Measurements from ENCODE around the gene ZBTB40.

Gene ZBTB40

DNA sequence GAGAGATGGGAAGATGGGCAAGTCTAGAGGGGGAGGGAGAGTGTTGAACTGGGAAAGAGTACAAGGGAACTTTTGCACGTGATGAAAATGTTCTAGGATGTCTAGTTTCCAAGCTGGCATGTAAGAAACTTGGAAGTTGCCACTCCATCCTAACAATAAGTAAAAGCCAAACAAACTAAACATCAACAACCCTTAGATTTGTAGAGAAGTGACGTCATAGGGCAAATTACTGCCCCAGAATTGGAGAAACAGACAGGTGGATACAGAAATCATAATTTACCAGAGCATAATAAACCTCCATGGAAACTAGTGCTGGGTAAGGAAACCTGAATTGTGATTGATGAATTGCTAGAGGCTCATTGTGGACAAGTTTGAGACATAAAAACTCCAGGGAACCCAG, 14.7 kb upstream of the ZBTB40 start:
- DNase-seq, result no peak

DNA sequence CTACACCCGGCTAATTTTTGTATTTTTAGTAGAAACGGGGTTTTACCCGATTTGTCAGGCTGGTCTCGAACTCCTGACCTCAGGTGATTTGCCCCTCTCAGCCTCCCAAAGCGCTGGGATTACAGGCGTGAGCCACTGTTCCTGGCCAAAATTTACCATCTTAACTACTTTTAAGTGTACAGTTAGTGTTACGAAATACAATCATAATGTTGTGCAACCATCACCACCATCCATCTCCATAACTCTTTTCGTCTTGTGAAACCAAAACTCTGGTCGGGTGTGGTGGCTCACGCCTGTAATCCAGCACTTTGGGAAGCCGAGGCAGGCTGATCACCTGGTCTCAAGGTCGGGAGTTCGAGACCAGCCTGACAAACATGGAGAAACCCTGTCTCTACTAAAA, 14.1 kb upstream of the ZBTB40 start:
- no peak for DNase-seq

DNA sequence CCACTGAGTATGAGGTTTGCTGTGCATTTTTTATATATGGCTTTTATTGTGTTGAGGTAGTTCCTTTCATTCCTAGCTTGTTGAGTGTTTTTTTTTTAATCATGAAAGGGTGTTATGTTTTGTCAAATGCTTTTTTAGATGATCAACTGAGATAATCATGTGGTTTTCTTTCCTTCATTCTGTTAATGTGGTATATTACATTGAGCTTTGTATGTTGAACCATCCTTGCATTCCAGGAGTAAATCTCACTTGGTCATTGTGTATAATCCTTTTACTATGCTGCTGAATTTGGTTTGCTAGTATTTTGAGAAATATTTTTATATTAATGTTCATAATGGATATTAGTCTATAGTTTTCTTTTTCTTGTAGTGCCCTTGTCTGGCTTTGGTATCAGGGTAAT, 11.1 kb upstream of the ZBTB40 start:
- no peak for DNase-seq

DNA sequence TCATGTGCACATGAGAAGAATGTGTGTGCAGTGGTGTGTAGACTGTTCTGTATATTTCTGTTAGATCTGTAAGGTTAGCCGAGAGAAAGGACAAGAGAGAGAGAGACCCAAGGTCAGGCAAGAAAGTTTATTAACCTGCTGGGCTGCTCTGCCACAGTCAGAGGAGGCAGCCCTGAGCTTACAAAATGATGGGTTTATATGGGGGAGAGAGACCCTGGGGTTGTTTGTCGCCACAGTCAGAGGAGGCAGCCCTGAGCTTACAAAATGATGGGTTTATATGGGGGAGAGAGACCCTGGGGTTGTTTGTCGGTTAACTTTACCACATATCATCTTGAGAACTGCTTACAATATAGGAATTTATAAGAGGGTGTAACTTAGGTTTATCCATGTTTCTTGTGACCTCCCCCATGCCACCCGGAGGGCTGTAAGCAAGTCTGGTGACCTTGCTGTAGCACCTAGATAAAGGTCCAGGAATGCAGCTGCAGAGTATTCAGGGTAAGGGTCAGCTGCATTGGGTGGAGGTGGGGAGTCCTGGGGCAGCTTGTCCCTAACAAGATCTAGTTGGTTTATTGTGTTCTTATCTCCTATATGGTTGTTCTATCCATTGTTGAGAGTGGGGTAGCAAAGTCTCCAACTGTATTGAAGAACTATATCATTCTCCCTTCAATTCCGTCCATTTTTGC, 9.3 kb upstream of the ZBTB40 start:
- no peak for DNase-seq

DNA sequence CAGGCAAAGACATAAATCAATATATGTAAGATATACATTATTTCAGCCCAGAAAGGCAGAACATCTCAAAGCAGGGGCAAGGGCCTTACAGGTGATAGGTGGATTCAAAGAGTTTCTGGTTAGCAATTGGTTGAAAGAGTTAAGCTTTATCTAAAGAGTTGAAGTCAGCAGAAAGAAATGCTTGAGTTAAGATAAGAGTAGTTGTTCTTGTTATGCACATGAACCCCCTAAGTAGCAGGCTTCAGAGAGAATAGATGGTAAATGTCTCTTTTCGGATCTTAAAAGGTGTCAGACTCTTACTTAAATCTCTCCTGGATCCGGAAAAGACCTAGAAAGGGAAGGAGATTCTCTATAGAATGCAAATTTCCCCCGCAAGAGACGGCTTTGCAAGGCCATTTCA, 8.3 kb upstream of the ZBTB40 start:
- no peak for DNase-seq

DNA sequence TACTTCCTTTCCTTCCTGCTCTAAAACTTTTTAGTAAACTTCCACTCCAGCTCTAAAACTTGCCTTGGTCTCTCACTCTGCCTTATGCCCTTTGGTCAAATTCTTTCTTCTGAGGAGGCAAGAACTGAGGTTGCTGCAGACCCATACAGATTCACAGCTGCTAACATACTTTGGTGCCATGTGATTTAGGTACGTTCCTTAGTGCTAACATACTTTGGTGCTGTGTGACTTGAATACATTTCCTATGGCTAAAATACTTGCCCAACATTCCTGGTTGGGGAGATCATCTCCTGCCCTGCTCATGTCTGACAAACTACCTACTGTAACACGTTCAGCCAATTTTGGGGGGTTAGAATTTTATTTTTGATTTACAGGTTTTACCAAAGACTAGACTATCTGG, 6.8 kb upstream of the ZBTB40 start:
- no peak for DNase-seq

DNA sequence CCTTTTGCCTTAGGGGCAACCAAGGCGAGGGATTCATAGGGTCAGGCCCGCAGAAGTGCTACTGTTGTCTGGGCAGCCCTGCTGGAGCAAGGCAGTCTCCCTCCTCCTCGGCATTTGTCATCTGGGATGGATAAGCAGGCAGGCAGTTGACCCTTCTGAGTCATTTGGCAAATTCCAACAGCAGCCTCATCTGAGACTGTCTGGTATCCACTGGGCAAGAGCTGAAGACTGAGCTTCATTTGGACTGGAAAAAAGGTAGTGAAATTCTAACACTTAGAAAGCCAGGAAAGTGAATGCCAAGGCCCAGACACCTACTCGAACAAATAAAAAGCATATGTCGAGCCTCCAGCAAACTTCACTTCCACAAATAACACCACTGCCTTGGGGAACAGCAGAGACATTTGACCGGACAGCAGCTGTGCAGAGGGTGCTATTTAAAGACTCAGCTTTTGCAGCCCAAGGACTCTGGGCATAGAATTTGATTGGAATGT, 4.0 kb upstream of the ZBTB40 start:
- DNase-seq, result no peak

DNA sequence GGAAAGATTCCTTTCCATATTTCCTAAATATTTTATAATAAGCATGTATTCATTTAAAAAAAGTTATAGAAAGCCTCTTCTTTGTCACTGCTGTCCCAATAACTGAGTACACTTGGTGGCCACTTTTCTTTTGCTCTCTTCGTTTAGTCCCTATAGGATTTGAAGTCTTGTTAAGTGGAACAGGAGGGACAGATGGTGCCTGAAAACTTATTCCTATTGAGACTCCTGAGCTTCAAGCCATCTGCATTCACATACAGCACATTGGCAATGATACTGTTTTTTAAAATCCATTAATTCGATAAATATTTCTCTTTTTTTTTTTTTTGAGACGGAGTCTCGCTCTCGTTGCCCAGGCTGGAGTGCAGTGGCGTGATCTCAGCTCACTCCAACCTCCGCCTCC, 2.0 kb upstream of the ZBTB40 start:
- DNase-seq, result no peak

DNA sequence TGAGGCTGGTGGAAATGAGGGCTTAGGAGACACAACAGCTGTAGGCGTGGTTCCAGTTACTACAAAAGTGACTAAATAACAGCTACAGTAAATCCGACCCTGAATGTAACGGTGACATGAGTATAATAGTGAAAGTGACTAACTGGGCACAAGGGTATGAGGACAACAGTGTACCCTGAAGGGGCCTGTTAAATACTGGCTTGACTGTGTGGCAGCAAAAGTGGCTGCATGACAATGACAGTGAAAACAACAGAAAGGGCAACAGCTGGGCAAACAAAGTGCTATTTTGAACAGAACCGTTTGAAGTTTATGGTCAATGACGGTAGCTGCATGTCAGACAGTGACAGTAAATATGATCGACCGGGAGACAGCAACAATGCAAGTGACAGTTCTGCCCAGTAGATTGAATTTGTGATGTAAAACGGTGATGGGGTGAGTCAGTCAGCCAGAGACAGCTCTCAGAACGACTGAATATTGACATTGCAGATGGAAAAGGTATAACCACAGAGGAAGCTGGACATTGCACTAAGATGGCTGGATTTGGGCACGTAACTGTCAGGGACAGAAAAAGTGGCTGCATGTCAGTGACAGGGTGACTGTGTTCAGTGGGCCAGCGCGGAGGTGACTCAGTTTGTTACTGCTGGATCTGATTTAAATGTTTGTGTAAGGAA, 1.2 kb upstream of the ZBTB40 start:
- DNase-seq, result no peak

DNA sequence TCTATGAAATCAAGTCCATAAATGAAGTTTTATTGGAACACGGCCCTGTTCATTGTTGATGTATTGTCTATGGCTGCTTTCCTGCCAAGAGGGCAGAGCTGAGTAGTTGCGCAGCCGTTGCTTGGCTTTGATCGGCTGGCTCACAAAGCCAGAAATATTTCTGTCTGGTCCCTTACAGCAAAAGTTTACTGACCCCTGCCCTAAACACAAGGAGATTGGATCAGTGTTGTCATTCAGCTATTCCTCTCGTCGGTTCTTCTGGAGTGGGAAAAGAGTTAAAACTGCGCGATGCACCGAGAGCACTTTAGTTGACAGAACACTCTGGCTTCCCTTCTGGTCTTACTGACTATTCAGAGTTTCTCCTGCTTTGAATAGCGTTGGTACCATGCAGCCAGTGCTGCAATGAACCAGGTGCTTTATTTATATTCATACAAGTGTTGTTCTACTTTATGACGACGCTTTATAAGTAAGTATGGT, 868 bp downstream of the ZBTB40 start:
- no peak for DNase-seq

DNA sequence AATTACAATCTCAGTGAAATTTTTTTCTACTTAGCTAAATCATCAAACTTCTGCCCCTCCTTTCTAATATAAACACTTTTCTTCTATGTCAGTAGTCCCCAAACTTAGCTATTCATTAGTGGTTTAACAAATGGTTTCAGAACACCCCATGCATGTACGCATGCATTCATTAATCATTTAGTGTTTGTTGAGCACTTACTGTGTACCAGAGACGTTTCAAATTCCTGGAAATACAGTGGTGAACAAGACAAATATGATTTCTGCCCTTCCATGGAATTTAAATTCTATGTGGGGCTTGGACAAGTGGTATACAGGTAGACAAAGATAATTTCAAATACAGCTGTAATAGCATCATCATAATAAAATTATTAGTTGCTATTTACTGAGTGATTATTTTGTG, 1.5 kb downstream of the ZBTB40 start:
- DNase-seq, result no peak

DNA sequence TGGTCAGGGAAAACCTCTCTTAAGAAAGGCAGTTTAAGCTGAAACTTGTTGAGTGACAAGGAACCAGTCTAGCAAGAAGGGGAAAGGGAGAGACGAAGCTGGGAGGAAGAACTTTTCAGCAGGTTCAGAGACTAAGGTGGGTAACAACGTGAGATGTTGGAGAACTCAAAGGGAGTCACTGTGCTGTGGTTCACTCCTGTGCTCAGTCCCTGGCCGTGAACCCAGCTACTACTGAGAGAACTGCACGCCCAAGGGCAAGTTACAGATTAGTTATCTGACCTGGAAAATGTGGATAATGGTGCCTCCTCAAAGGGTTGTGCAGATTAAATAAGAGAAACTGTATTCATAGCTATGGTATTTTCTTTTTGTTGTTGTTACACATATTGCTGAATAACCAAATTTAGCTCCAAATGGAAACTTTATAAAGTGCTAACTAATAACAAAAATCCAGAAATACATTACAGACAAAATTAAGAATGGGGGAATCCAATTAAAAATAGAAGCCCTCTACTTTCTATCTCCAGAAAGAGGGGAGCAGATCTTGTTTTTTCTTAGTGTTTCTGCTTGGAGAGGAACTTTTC, 2.9 kb downstream of the ZBTB40 start:
- DNase-seq, result no peak

DNA sequence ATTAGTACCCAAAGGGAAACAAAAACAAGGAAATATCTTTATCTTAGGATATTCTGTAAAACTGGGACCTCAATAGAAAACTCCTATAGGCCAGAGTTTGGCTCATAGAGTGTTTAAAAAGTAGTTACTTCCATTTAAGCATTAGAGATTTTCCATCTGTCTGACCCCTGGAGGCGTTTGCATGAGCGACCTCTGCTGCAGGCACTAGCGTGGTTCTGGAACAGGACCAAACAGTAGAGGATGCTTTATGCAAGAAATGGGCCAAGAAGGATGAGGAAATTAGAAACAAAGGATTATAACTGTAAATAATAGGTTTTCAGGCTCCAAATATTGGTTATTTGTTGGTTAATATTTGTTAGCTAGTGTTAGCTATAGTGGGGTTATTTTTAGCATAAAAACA, 5.7 kb downstream of the ZBTB40 start:
- DNase-seq, result no peak

DNA sequence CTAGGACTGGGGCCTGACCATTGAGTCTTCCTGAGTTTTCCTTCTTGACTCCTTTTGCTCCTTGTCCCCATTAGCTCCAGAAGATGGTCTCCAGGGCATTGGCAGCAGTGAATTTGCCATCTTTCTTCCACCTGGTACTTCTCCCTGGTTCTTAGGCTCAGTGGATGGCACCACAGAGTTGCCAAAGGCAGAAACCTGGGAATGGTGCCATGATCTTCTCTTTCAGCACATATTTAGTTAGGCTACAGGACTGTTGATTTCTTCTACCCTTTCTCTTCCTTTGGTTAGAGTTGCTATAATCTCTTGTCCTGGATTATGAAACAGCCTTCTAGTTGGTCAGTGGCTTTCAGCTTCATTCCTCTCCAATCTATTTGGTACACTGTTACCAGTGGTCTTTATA, 6.2 kb downstream of the ZBTB40 start:
- no peak for DNase-seq

DNA sequence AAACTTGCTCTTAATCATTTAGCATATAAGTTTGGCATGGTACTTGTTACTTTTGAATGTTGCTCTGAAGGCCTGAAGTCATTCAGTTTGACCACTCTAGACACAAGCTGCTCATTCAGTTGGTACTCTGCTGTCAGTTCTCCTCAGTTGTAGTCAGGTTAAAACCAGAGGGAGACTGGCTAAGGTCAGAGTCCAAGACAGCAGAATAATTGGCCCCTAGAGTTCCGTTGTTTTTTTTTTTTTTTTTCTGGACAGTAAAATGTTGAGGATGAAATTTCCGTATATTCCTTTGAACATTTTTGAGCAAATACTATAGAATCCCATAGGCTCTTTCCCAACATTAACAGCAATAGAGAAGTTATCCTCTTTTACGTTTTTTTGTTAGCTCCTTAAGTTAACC, 9.4 kb downstream of the ZBTB40 start:
- DNase-seq, result no peak

DNA sequence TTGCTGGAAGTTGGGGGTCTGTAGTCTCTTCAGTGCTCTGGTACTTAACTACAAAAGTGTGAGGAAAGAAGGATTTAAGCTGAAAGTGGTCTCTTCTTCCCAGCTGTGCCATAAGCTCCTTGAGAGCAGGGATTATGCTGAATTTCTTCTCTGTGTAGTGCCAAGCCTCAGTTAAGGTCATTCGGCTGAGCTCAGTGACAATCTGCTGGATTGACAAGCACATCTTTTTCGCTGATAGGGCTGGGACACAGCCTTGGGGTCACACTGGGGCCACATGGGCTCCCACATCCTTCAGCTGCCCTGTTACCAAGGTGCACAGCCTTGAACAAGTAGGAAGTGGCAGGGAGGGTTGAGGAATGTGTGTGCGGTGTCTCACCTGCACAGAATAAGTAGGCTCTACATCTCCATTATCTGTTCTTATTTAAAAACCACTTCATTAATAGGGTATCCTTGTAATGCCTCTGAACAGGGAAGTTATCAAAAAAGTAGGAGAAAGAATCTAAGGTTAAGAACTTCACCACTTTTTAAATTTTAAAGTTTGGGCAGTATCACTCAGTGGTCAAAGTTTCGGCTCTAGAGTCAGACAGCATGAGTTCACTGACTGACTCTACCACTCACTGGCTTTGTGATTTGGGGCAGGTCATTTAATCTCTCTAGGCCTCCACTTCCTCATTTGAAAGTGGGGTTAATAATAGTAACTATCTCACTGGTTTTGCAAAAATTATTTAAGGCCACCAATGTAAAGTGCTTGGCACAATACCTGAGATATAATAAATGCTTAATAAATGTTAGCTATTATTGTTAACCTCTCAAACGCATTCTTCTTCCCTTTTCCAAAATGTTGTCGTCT, 10.3 kb downstream of the ZBTB40 start:
- DNase-seq, result no peak

DNA sequence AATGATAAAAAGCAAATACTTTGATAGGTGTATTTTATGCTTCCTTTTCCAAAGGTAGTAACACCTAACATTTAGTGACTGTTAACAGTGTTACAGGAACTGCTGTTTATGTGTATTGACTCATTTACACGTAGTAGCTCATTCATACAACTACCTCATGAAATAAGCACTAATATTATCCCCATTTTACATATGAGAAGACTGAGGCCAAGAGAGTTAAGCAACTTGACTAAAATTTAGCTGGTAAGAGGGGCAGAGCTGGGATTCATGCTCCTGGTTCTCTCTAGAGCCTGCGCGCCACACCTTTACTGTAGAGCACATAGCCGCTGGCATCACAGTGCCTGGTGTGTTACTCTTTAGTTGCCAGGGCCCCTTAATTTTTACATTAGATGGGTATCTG, 11.3 kb downstream of the ZBTB40 start:
- DNase-seq, result no peak

DNA sequence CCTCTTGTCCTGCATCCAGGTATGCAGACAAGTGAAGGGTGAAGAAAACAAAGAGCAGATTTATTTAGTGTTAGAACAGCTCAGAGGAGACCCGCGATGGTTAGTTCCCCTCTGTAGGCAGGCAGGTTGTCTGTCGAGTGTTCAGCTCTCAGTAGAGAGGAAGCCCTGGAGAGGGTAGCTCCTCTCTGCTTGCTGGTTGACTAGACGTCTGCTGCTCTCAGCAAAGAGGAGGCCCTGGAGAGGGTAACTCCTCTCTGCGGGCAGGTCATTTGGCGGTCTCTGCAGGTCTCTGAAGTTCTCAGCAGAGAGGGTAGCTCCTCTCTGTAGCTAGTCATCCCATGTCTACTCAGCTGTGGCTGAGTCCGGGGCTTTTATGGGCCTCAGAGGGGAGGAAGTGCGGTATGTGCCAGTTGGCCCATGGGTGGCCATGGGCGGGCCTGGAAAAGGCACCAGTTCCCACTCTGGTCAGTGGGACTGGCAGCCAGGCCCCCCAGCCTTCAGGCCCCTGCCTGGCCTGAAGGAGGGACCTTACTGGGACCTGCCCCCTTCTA, 13.4 kb downstream of the ZBTB40 start:
- DNase-seq, result no peak

DNA sequence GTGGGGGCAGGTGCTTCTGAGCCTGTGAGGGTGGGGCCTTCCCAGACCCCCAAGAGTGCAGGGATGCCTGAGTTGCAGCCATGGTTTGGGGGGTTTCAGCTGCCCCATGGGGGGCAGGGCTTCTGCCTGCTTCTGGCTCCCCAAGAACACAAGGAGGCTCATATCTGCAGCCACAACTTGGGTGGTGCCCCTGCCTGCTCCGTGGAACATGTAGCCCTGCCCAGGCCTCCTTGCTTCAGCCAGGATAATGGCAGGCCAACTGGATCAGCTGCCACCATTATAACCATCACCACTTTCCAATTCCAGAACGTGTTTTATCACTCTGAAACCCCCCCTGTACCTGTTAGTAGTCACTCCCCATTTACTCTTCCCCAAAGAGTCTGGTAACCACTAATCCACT, 14.0 kb downstream of the ZBTB40 start:
- DNase-seq, result no peak

DNA sequence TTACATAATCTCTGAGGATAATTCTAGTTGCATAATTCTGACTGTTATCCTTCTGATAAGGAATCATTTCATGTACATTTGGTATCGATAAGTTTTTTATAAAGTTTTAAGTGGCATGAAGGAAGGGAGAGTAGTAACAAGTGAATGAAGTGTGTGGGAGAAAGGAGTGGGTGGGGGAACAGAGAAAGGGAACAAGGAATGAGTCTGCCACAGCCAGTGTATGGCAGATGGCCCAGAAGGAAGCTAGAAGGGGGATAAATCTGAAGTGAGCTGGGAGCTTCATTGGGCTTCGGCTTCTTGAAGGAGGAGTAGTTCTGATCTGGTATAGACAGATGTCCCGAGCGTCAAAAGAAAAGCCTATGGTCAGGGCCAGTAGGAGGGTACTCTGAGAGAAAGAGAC, 18.6 kb downstream of the ZBTB40 start:
- DNase-seq, result no peak

DNA sequence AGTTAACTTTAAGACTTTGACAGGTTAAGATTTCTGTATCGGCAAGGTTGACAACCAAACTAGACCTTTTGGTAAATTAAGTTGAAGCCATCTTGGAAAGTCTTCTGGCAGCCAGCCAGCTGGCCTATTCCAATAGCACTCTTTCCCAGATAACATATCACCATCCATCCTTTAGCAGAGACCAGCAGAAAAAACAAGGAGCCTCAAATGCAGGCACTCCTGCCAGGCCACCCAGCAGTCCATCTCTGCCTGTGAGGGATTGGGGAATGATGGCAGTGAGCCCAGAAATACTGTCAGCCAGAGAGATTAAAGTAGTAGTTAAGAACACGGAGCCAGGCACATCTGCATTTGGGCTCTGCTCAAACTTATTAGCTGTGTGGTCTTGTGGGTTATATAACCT, 19.4 kb downstream of the ZBTB40 start:
- no peak for DNase-seq

DNA sequence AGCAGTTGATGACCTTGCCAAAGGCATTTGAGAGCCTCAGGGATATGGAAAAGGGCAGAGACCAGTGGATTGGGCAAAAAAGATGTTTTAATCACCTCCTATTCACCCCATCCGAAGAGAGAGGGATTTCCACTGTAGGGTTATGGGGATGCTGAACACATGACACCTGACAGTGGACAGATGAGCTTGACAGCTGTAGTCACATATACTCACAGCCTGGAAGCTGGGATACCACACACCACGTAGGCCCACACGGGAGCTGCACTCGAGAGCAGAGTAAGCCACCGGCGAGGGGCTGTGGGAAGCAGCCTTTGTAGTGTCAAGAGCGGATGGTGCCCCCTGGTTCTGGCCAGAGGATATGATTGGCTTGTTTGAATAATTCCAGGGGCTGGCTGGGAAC, 20.0 kb downstream of the ZBTB40 start:
- DNase-seq, result no peak

DNA sequence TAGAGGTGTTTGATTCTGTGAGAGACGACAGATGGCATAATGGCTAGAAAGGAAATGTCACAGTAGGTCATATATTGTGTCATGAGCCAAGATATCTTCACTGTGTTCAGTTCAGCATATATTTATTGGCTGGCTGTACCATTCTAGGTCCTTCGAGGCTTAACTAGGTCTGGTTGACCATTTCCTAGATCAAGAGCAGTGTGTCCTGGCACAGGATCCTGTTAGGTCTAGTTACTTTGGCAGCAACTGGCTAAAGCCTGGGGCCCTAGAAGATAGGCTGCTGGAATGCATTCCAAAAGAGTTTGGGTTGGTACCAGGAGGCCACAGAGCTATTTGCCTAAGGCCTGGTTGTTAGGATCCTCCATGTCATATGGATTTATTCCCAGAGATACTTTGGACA, 20.9 kb downstream of the ZBTB40 start:
- no peak for DNase-seq
